Activated CD4-positive, alpha-beta memory T cell treated with anti-CD3 and anti-CD28 coated beads for 36 hours (primary cell): ENCODE measurements around the gene CYTH4. TPM values are rescaled to one million over a fixed set of nuclear protein-coding genes. Genes with fewer than 3 reads are reported as not detected.

Source experiments
- CTCF ChIA-PET: fragments of 350-600 bp; sonication (Branson Sonifier 250); formaldehyde crosslinking; loops from one replicate; lab custom pipeline; 2021; ENCODE audit warnings: antibody characterized with exemption, inconsistent platforms; lab: Charles Lee
- POLR2A ChIA-PET: fragments of 350-600 bp; sonication (Branson Sonifier 250); formaldehyde crosslinking; loops from one replicate; lab custom pipeline; 2021; ENCODE audit warnings: antibody characterized with exemption; lab: Charles Lee
- DNase-seq: peaks from one replicate; pipeline ENCODE4 v3.0.0-alpha.2; 2020
- H3K27ac Mint-ChIP-seq: one replicate; pipeline ENCODE4 v1.8.0; 2021; ENCODE audit warnings: mixed read lengths
- H3K27me3 Mint-ChIP-seq: one replicate; pipeline ENCODE4 v1.8.0; 2021; ENCODE audit warnings: mixed read lengths
- H3K36me3 Mint-ChIP-seq: one replicate; pipeline ENCODE4 v1.8.0; 2021; ENCODE audit warnings: mixed read lengths
- H3K4me1 Mint-ChIP-seq: one replicate; pipeline ENCODE4 v1.8.0; 2021; ENCODE audit warnings: low read depth, mixed read lengths
- H3K4me3 Mint-ChIP-seq: one replicate; pipeline ENCODE4 v1.8.0; 2021; ENCODE audit warnings: mild to moderate bottlenecking, mixed read lengths
- H3K9me3 Mint-ChIP-seq: one replicate; pipeline ENCODE4 v1.8.0; 2021; ENCODE audit warnings: mixed read lengths
- intact Hi-C: fragments of 100-400 bp; cut with micrococcal nuclease; formaldehyde crosslinking; loops from one replicate; pipeline ENCODE4 v1.15.1; 2023
- total RNA-seq, 2 experiments: library from RNA; stranded (reverse); gene quantifications; one replicate each; pipeline ENCODE4 v1.2.3, GENCODE V29; 2021

CYTH4 gene
- total RNA-seq, 2 experiments from 2014 or later, result 58.7 to 60.5 TPM

- no peaks in the 10 kb centered on the region for H3K9me3 Mint-ChIP-seq
- no peak overlapping the region for H3K4me3 Mint-ChIP-seq
- intact Hi-C loops, result no loop called here
- CTCF ChIA-PET, result interaction anchor here (1.2 to 2.4 kb wide), 3 partner anchors 18 to 123 kb away, joined by 4 to 14 read pairs (median 7); no protein-coding TSS in a partner anchor
- DNase-seq, result no peak
- no peak overlapping the region for H3K27ac Mint-ChIP-seq
- H3K27me3 Mint-ChIP-seq, result peaks cover 42% of the 10 kb centered on the region
- POLR2A ChIA-PET, result no interaction called here
- no peaks in the 10 kb centered on the region for H3K36me3 Mint-ChIP-seq
- H3K4me1 Mint-ChIP-seq, result peaks cover 9% of the 10 kb centered on the region
Measured at GRCh38 chr22:37334859-37335805, 52.8 kb downstream of the CYTH4 start.

GRCh38 chr22:37335806-37336199 lies 53.5 kb downstream of the CYTH4 start:
- no peak overlapping the region for H3K27ac Mint-ChIP-seq
- H3K4me3 Mint-ChIP-seq, result no peak overlapping the region
- no peak for DNase-seq
- H3K36me3 Mint-ChIP-seq, result no peaks in the 10 kb centered on the region
- peaks cover 7% of the 10 kb centered on the region for H3K4me1 Mint-ChIP-seq
- CTCF ChIA-PET, result interaction anchor here (2.4 kb wide), 1 partner anchor 18 kb away, joined by 14 read pairs; no protein-coding TSS in a partner anchor
- peaks cover 42% of the 10 kb centered on the region for H3K27me3 Mint-ChIP-seq
- intact Hi-C loops, result no loop called here
- no peaks in the 10 kb centered on the region for H3K9me3 Mint-ChIP-seq
- POLR2A ChIA-PET, result no interaction called here

GRCh38 chr22:37336579-37336978 lies 54.3 kb downstream of the CYTH4 start:
- intact Hi-C loops, result no loop called here
- Mint-ChIP-seq H3K4me1 (peaks cover 7% of the 10 kb centered on the region), H3K27me3 (peaks cover 39% of the 10 kb centered on the region), H3K9me3 (no peaks in the 10 kb centered on the region), H3K4me3 (no peak overlapping the region), H3K27ac (no peak overlapping the region), H3K36me3 (no peaks in the 10 kb centered on the region)
- no peak for DNase-seq
- POLR2A ChIA-PET, result no interaction called here
- CTCF ChIA-PET, result no interaction called here

- Mint-ChIP-seq H3K27me3 (peaks cover 33% of the 10 kb centered on the region), H3K4me3 (no peak overlapping the region), H3K4me1 (peaks cover 7% of the 10 kb centered on the region), H3K9me3 (no peaks in the 10 kb centered on the region), H3K27ac (no peak overlapping the region), H3K36me3 (no peaks in the 10 kb centered on the region)
- CTCF ChIA-PET, result no interaction called here
- POLR2A ChIA-PET, result no interaction called here
- DNase-seq, result no peak
- intact Hi-C loops, result no loop called here
Measured at GRCh38 chr22:37337204-37337943, 55.1 kb downstream of the CYTH4 start.

GRCh38 chr22:37338539-37339246 lies 56.4 kb downstream of the CYTH4 start:
- H3K36me3 Mint-ChIP-seq, result no peaks in the 10 kb centered on the region
- H3K4me1 Mint-ChIP-seq, result peaks cover 7% of the 10 kb centered on the region
- POLR2A ChIA-PET, result no interaction called here
- H3K9me3 Mint-ChIP-seq, result no peaks in the 10 kb centered on the region
- no peak for DNase-seq
- H3K4me3 Mint-ChIP-seq, result no peak overlapping the region
- no peak overlapping the region for H3K27ac Mint-ChIP-seq
- intact Hi-C loops, result no loop called here
- peaks cover 25% of the 10 kb centered on the region for H3K27me3 Mint-ChIP-seq
- CTCF ChIA-PET, result no interaction called here

- Mint-ChIP-seq H3K9me3 (no peaks in the 10 kb centered on the region), H3K27me3 (peaks cover 19% of the 10 kb centered on the region), H3K36me3 (no peaks in the 10 kb centered on the region), H3K27ac (no peak overlapping the region), H3K4me3 (no peak overlapping the region), H3K4me1 (no peaks in the 10 kb centered on the region)
- ChIA-PET POLR2A (no interaction called here), CTCF (interaction anchor here (0.8 kb wide), 1 partner anchor 11 kb away, joined by 3 read pairs; no protein-coding TSS in a partner anchor)
- no peak for DNase-seq
- intact Hi-C loops, result no loop called here
Measured at GRCh38 chr22:37340331-37341262, 58.3 kb downstream of the CYTH4 start.

- H3K4me3 Mint-ChIP-seq, result no peak overlapping the region
- ChIA-PET CTCF (interaction anchor here (0.7 to 1.3 kb wide), 2 partner anchors 8 to 80 kb away, joined by 3 read pairs; no protein-coding TSS in a partner anchor), POLR2A (no interaction called here)
- no peaks in the 10 kb centered on the region for H3K9me3 Mint-ChIP-seq
- H3K4me1 Mint-ChIP-seq, result no peaks in the 10 kb centered on the region
- no peak overlapping the region for H3K27ac Mint-ChIP-seq
- intact Hi-C loops, result no loop called here
- no peaks in the 10 kb centered on the region for H3K36me3 Mint-ChIP-seq
- peaks cover 10% of the 10 kb centered on the region for H3K27me3 Mint-ChIP-seq
- DNase-seq, result no peak
Measured at GRCh38 chr22:37342065-37342464, 59.8 kb downstream of the CYTH4 start.

- Mint-ChIP-seq H3K9me3 (no peaks in the 10 kb centered on the region), H3K4me1 (no peaks in the 10 kb centered on the region), H3K27me3 (peaks cover 8% of the 10 kb centered on the region), H3K36me3 (no peaks in the 10 kb centered on the region), H3K27ac (no peak overlapping the region), H3K4me3 (no peak overlapping the region)
- POLR2A ChIA-PET, result no interaction called here
- intact Hi-C loops, result no loop called here
- no peak for DNase-seq
- CTCF ChIA-PET, result no interaction called here
Measured at GRCh38 chr22:37343348-37343747, 61.0 kb downstream of the CYTH4 start.

- Mint-ChIP-seq H3K4me1 (no peaks in the 10 kb centered on the region), H3K4me3 (no peak overlapping the region), H3K27me3 (peaks cover 8% of the 10 kb centered on the region), H3K36me3 (no peaks in the 10 kb centered on the region), H3K27ac (no peak overlapping the region), H3K9me3 (no peaks in the 10 kb centered on the region)
- POLR2A ChIA-PET, result no interaction called here
- CTCF ChIA-PET, result no interaction called here
- no peak for DNase-seq
- intact Hi-C loops, result no loop called here
Measured at GRCh38 chr22:37343863-37344734, 61.8 kb downstream of the CYTH4 start.

GRCh38 chr22:37344735-37345449 lies 62.6 kb downstream of the CYTH4 start:
- H3K27ac Mint-ChIP-seq, result no peak overlapping the region
- no peaks in the 10 kb centered on the region for H3K36me3 Mint-ChIP-seq
- ChIA-PET POLR2A (no interaction called here), CTCF (no interaction called here)
- peaks cover 8% of the 10 kb centered on the region for H3K27me3 Mint-ChIP-seq
- no peaks in the 10 kb centered on the region for H3K9me3 Mint-ChIP-seq
- H3K4me1 Mint-ChIP-seq, result no peaks in the 10 kb centered on the region
- intact Hi-C loops, result no loop called here
- DNase-seq, result no peak
- H3K4me3 Mint-ChIP-seq, result no peak overlapping the region
